H1 (cell line): ENCODE results near the gene LILRB2.

ENCODE experiments used
- CHD1 ChIP-seq: IDR thresholded peaks from 2 replicates; pipeline ENCODE4 v1.6.1; 2012; ENCODE audit warnings: low read depth, low read length, improper control_type of control experiment
- CTCF ChIP-seq, 3 experiments: IDR thresholded peaks; 1 replicate in 2 of 3; 2 replicates in 1 of 3; pipeline versions ENCODE4 v1.5.1 to v1.6.1; 2011; ENCODE audit warnings: low read length in 3 of 3, mild to moderate bottlenecking in 3 of 3, inconsistent platforms in 2 of 3, low read depth in 1 of 3, moderate library complexity in 1 of 3; ENCODE audit not compliant: insufficient read depth in 1 of 3; ENCODE audit errors: control extremely low read depth in 1 of 3
- EGR1 ChIP-seq: IDR thresholded peaks from 2 replicates; pipeline ENCODE4 v1.6.1; 2011; ENCODE audit warnings: low read depth, low read length, borderline replicate concordance
- EP300 ChIP-seq, 2 experiments: IDR thresholded peaks; 1 replicate in 1 of 2; 2 replicates in 1 of 2; pipeline ENCODE4 v1.6.1; 2011 to 2012; ENCODE audit warnings: low read depth in 2 of 2, low read length in 2 of 2, mild to moderate bottlenecking in 2 of 2, borderline replicate concordance in 1 of 2, inconsistent platforms in 1 of 2, moderate library complexity in 1 of 2
- EZH2 ChIP-seq: fragments of 200-600 bp; sonication (generic); IDR thresholded peaks from 2 replicates; pipeline ENCODE4 v1.7.1; 2012; ENCODE audit warnings: low read depth, mild to moderate bottlenecking, moderate library complexity, low read length, inconsistent platforms; ENCODE audit not compliant: severe bottlenecking
- MAX ChIP-seq: IDR thresholded peaks from 2 replicates; pipeline ENCODE4 v1.6.1; 2012; ENCODE audit warnings: inconsistent platforms
- PHF8 ChIP-seq: fragments of 200-600 bp; sonication (generic); conservative IDR thresholded peaks from 2 replicates; pipeline ENCODE4 v1.7.1; 2012; ENCODE audit warnings: low read depth, mild to moderate bottlenecking, inconsistent platforms, low read length, moderate library complexity
- POLR2A ChIP-seq, 2 experiments: IDR thresholded peaks; 1 replicate in 1 of 2; 2 replicates in 1 of 2; pipeline ENCODE4 v1.6.1; 2011; ENCODE audit warnings: low read depth in 2 of 2, low read length in 2 of 2, mild to moderate bottlenecking in 2 of 2; ENCODE audit errors: control extremely low read depth in 1 of 2
- POLR2AphosphoS5 ChIP-seq: IDR thresholded peaks from 2 replicates; pipeline ENCODE4 v1.6.1; 2011; ENCODE audit warnings: low read depth, low read length
- RFX5 ChIP-seq: IDR thresholded peaks from 2 replicates; pipeline ENCODE4 v1.6.1; 2011; ENCODE audit warnings: low read depth, low read length, improper control_type of control experiment, borderline replicate concordance
- SIX5 ChIP-seq: IDR thresholded peaks from 2 replicates; pipeline ENCODE4 v1.6.1; 2011; ENCODE audit warnings: mild to moderate bottlenecking, low read depth, low read length
- USF2 ChIP-seq: IDR thresholded peaks from 2 replicates; pipeline ENCODE4 v1.6.1; 2011; ENCODE audit warnings: low read length, improper control_type of control experiment

- no peak for TF ChIP-seq POLR2AphosphoS5
- TF ChIP-seq EP300 (IDR thresholded peaks at IDR 0.05; ENCODE audit: borderline replicate concordance in 1 of 2, low read depth in 2 of 2, low read length in 2 of 2) = no peak
- TF ChIP-seq POLR2A (IDR thresholded peaks at IDR 0.05; ENCODE audit: control extremely low read depth in 1 of 2, low read depth in 2 of 2, low read length in 2 of 2) = no peak
- TF ChIP-seq CTCF (IDR thresholded peaks at IDR 0.05; ENCODE audit: control extremely low read depth in 1 of 3, insufficient read depth in 1 of 3, low read depth in 1 of 3, low read length in 3 of 3) = no peak
- no peak for TF ChIP-seq MAX
- TF ChIP-seq RFX5 = no peak
- TF ChIP-seq SIX5 = no peak
- no peak for TF ChIP-seq PHF8
- no peak for TF ChIP-seq CHD1
- no peak for TF ChIP-seq EZH2
- no peak for TF ChIP-seq EGR1
- no peak for TF ChIP-seq USF2
Observed at GRCh38 chr19:54254195-54254906, 26.6 kb downstream of the LILRB2 start.
